Esophagus (tissue), 2 donors: Measurements from ENCODE around the gene EFCAB12. TPM values are rescaled to one million over a fixed set of nuclear protein-coding genes. Genes with fewer than 3 reads are reported as not detected.
"Not testable (repeated sequence)": the region's sequence is repeated elsewhere in the genome, so short reads cannot be mapped to it uniquely, and the experiment has no call there.

Experiments
- H3K27ac ChIP-seq, 2 donors: one replicate each; pipeline ENCODE4 v1.5.1; 2013; ENCODE audit warnings: low read depth in 2 of 2, mild to moderate bottlenecking in 2 of 2, inconsistent platforms in 1 of 2, low read length in 1 of 2, moderate library complexity in 1 of 2
- H3K27me3 ChIP-seq, 2 donors: one replicate each; pipeline ENCODE4 v1.6.1; 2013; ENCODE audit warnings: low read length in 2 of 2, control low read depth in 1 of 2, mild to moderate bottlenecking in 1 of 2; ENCODE audit not compliant: insufficient read depth in 2 of 2, control insufficient read depth in 1 of 2
- H3K36me3 ChIP-seq, 2 donors: one replicate each; pipeline ENCODE4 v1.6.1; 2013; ENCODE audit warnings: low read length in 1 of 2; ENCODE audit not compliant: control insufficient read depth in 2 of 2, insufficient read depth in 2 of 2
- H3K4me1 ChIP-seq, 2 donors: one replicate each; pipeline ENCODE4 v1.6.1; 2013; ENCODE audit warnings: low read length in 1 of 2; ENCODE audit not compliant: control insufficient read depth in 2 of 2, insufficient read depth in 2 of 2
- H3K4me3 ChIP-seq, 2 donors: one replicate each; pipeline ENCODE4 v1.5.1; 2013; ENCODE audit warnings: low read length in 2 of 2, mild to moderate bottlenecking in 2 of 2, low read depth in 1 of 2, moderate library complexity in 1 of 2
- H3K9me3 ChIP-seq, 2 donors: one replicate each; pipeline ENCODE4 v1.6.1; 2013; ENCODE audit warnings: mild to moderate bottlenecking in 2 of 2, low read depth in 1 of 2, low read length in 1 of 2, moderate library complexity in 1 of 2; ENCODE audit not compliant: control insufficient read depth in 2 of 2, insufficient read depth in 1 of 2
- WGBS, 2 donors: extraction: QIAGEN DNeasy Blood & Tissue Kit; methylation state at CpG; one replicate each; pipeline ENCODE4 v1.1.7; 2013; 5-methylcytosine and 5-hydroxymethylcytosine counted together
- polyA plus RNA-seq, 2 donors: library from polyadenylated mRNA; stranded (reverse); fragments of 200-250 nt; gene quantifications; one replicate each; pipeline ENCODE4 v1.2.3, GENCODE V29; 2013
- donor health status: healthy with polysubstance abuse.
- donor health status: Bipolar disorder and iron deficiency.

The EFCAB12 gene
- polyA plus RNA-seq, 2 donors = 0.02 to 0.08 TPM

DNA sequence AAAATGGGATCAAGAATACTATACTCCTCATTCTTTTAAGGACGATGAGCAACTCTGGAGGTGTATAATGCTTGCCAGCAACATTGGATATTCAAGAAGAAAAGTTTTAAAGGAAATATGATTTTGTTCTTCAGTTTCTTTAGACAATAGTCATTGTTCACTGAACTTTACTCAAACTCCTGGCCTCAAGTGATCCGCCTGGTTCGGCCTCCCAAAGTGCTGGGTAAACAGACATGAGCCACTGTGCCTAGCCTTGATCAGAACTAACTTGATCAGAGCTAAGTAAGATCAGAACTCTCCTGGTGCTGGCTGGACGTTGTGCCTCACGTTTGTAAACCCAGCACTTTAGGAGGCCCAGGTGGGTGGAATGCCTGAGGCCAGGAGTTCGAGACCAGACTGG, 12.6 kb downstream of the EFCAB12 start:
- H3K4me1 ChIP-seq = no peaks in the 10 kb centered on the region
- no peak overlapping the region for H3K27ac ChIP-seq
- peaks cover 0 to 3% of the 10 kb centered on the region in 2 donors for H3K9me3 ChIP-seq
- WGBS, 2 donors = 79 to 81% methylated on average over 6 of the region's 6 CpGs
- H3K4me3 ChIP-seq = no peak overlapping the region
- H3K27me3 ChIP-seq = no peaks in the 10 kb centered on the region
- H3K36me3 ChIP-seq = no peaks in the 10 kb centered on the region

- Histone ChIP-seq H3K27me3 (no peaks in the 10 kb centered on the region), H3K36me3 (no peaks in the 10 kb centered on the region)
- 89 to 95% methylated on average over 3 of the region's 3 CpGs for WGBS, 2 donors
Observed at GRCh38 chr3:129415378-129415777, 13.1 kb downstream of the EFCAB12 start.

DNA sequence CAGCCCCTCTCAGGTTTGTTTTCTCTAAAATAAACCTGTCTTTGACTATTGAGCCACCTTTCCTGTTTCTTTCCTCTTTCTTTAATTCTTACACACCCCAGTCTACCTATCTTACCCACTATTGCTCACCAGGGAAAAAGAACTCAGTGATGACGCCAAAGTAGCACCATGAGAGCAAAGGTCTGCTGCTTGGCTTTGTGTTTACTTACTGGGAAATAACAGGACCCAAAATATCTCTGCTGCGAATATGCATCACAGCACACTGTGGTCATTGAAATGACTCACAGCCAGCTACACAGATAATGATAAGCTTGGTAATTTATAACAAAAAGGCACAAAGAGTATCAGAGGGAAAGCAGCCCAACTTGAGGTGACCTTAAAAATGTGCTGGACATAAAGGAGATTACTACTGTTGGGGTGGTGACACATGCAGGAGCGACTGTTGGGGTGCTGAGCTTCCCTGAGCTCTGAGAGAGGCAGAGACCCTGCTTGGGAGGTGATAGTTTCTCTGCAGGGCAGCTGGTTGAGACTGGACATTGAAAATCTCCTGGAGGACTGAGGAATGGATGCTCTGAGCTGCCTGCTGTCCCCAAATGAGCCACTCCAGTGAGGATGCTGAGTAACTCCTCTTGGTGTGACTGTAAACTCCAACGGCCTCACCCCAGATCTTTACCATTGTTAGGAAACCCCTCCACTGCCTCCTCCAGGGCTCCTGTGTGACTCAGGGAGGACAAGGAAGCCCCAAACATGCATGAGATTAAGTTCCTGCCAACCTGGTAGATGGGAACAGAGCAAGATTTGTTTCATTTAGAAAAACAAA, 14.5 kb downstream of the EFCAB12 start:
- H3K36me3 ChIP-seq = no peaks in the 10 kb centered on the region
- no peaks in the 10 kb centered on the region for H3K27me3 ChIP-seq
- no peak overlapping the region for H3K4me3 ChIP-seq
- H3K27ac ChIP-seq = no peak overlapping the region
- H3K4me1 ChIP-seq = no peaks in the 10 kb centered on the region
- 61 to 78% methylated on average over 4 of the region's 4 CpGs for WGBS, 2 donors
- peaks cover 0 to 2% of the 10 kb centered on the region in 2 donors for H3K9me3 ChIP-seq

More at GRCh38 chr3:129415378-129415777, 13.1 kb downstream of the EFCAB12 start:
- Histone ChIP-seq H3K4me1 (no peaks in the 10 kb centered on the region), H3K9me3 (peaks cover 0 to 2% of the 10 kb centered on the region in 2 donors), H3K4me3 (no peak overlapping the region), H3K27ac (no peak overlapping the region)

- not testable (repeated sequence) for H3K27me3 ChIP-seq, H3K9me3 ChIP-seq, H3K4me1 ChIP-seq, H3K27ac ChIP-seq, H3K36me3 ChIP-seq, H3K4me3 ChIP-seq
- WGBS, 2 donors = 64% methylated on average over 3 of the region's 3 CpGs
Observed at GRCh38 chr3:129413238-129413637, 15.2 kb downstream of the EFCAB12 start.

DNA sequence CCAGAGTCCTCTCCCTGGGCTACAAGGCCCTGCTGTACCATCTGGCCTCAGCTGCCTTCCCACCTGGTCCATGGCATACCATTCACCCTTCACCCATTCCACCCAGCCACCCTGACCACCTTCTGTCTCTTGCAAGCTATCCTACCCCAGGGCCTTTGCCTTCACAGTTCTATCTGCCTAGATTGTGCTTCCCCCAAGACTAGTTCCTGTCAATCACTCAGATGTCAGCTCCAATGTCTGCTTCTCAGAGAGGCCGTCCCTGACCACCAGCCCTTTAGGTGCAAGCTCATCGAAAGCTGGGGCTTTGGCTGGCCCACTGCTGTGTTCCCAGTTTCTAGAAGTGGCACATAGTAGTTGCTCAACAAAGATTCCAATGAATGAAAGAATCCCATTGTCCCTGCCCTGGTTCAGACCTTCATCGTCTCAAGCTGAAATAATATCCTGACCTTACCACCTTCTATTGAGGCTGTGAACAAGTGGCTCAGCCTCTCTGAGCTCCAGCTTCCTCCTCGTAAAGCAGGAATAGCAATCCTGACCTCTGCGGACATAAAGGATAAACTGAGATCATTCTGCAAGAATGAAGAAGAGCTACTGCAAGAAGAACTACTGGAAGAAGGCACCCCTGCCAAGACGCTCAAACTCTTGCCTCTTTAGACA, 15.8 kb downstream of the EFCAB12 start:
- 76 to 78% methylated on average over 6 of the region's 6 CpGs for WGBS, 2 donors
- Histone ChIP-seq H3K27ac (no peak overlapping the region), H3K4me3 (no peak overlapping the region), H3K4me1 (no peaks in the 10 kb centered on the region), H3K27me3 (no peaks in the 10 kb centered on the region), H3K36me3 (no peaks in the 10 kb centered on the region), H3K9me3 (peaks cover 0 to 5% of the 10 kb centered on the region in 2 donors)

- Histone ChIP-seq H3K36me3 (no peaks in the 10 kb centered on the region), H3K9me3 (peaks cover 0 to 5% of the 10 kb centered on the region in 2 donors), H3K4me3 (no peak overlapping the region), H3K27me3 (no peaks in the 10 kb centered on the region), H3K27ac (no peak overlapping the region), H3K4me1 (no peaks in the 10 kb centered on the region)
- 91 to 92% methylated on average over 17 of the region's 17 CpGs for WGBS, 2 donors
Observed at GRCh38 chr3:129410971-129411370, 17.5 kb downstream of the EFCAB12 start.

DNA sequence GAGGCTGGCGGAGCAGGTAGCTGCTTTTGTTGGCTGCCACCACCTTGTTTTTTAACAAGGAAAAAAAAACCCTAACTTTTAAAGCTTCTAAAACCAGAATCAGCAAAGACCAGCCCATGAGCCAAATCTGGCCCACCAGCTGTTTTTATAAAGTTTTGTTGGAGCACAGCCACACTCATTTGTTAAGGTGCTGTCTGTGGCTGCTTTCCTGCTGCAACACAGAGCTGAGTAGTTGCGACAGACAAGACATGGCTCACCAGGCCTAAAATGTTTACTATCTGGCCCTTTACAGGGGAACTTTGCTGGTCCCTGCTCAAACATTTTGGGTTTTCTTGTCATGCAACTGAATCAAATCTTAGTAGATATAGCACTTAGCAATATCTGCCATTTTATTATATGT, 18.9 kb downstream of the EFCAB12 start:
- Histone ChIP-seq H3K27ac (no peak overlapping the region), H3K9me3 (peaks cover 0 to 5% of the 10 kb centered on the region in 2 donors), H3K4me3 (no peak overlapping the region), H3K36me3 (no peaks in the 10 kb centered on the region), H3K27me3 (no peaks in the 10 kb centered on the region), H3K4me1 (no peaks in the 10 kb centered on the region)
- WGBS, 2 donors = 66 to 77% methylated on average over 2 of the region's 2 CpGs

GRCh38 chr3:129404610-129405009, 23.8 kb downstream of the EFCAB12 start:
- Histone ChIP-seq H3K9me3 (peaks cover 0 to 3% of the 10 kb centered on the region in 2 donors), H3K27me3 (no peaks in the 10 kb centered on the region), H3K36me3 (no peaks in the 10 kb centered on the region), H3K4me1 (no peaks in the 10 kb centered on the region), H3K27ac (no peak overlapping the region), H3K4me3 (no peak overlapping the region)
- 81 to 88% methylated on average over 5 of the region's 5 CpGs for whole genome bisulfite sequencing, 2 donors

GRCh38 chr3:129404130-129404529, 24.3 kb downstream of the EFCAB12 start:
- no peaks in the 10 kb centered on the region for H3K4me1 ChIP-seq
- peaks cover 0 to 3% of the 10 kb centered on the region in 2 donors for H3K9me3 ChIP-seq
- H3K27me3 ChIP-seq = no peaks in the 10 kb centered on the region
- no peak overlapping the region for H3K27ac ChIP-seq
- no peaks in the 10 kb centered on the region for H3K36me3 ChIP-seq
- 82 to 85% methylated on average over 8 of the region's 8 CpGs for WGBS, 2 donors
- H3K4me3 ChIP-seq = no peak overlapping the region
